GM18502 (cell line): ENCODE measurements around the gene CDIPT.
"Not testable (repeated sequence)": the region's sequence is repeated elsewhere in the genome, so short reads cannot be mapped to it uniquely, and the experiment has no call there.

Source experiments
- ATAC-seq: cut with Tn5 transposase; IDR thresholded peaks from one replicate; pipeline ENCODE4 v1.9.1; 2021; ENCODE audit warnings: mild to moderate bottlenecking; ENCODE audit not compliant: unreplicated experiment, poor library complexity

The CDIPT gene

GRCh38 chr16:29834079-29834478 lies 28.9 kb downstream of the CDIPT start:
- ATAC-seq: no peak

GRCh38 chr16:29833219-29833618 lies 29.8 kb downstream of the CDIPT start:
- not testable (repeated sequence) for ATAC-seq

DNA sequence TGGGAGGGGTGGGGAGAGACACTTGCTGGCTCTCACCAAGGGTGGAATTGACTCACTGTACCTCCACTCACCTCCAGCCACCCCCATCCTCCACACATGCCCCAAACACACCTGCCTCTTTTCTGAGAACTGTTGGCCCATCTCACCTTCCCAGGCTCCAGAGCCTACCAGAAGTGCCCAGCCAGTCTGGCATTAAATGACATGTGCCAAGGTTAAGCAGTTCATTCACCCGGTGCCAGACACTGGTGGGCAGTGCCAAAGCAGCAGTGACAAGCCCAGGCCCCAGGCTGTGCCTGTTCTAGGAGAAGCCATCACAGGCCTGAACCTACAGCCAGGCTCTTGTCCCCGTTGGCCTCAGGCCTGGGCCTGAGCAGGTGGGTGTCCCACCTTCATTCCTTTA lies 31.5 kb downstream of the CDIPT start:
- ATAC-seq: no peak

- no peak for ATAC-seq
Measured at GRCh38 chr16:29830774-29831173, 32.3 kb downstream of the CDIPT start.

DNA sequence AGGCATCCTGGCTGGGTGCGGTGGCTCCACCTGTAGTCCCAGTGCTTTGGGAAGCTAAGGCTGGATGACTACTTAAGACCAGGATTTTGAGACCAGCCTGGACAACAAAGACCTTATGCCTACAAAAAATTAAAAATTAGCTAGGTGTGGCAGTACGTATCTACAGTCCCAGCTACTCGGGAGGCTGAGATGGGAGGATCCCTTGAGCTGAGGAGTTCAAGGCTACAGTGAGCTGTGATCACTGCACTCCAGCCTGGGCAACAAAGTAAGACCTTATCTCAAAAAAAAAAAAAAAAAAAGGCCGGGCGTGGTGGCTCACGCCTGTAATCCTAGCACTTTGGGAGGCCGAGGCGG lies 36.7 kb downstream of the CDIPT start:
- no peak for ATAC-seq

DNA sequence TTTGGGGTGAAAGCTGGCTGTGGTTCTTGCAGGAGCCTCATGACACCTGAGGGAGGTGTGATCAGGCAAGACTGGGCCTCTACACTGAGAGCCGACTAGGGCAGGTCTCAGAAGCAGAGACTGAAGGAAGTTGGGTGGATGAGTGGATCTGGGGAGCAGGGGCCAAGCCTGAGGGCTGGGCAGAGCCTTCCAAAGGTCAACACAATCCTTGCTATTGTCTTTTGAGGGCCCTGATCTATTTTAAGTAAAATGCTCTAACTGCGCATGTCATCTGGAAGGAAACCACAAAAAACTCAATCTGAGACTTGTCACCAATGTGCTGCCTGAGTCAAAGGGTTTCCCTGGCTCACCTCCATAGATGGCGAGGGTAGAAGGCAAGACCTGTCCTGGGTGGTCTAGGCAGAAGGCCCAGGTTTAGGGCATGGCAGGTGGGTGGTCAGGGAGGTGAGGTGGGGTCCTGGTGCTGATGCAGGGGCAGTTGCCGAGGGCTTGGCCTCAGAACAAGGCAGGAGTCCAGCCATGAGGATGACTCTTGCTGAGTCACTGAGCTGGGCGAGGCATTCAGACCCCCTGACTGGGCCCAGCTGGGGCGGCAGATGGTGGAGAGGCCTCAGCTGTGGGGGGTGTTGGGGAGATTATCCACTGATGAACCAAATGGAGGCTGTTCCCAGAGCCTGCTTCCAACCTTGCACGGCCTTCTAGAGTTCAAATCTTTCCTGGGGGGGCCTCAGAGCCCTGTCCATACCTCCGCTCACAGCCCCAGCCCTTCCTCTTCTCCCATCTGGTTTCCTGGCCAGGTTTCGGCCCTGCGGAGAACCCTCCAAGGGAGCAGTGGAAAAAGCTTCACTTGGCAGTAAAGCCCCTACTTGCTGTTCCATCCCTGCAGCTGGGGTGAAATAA lies 37.6 kb downstream of the CDIPT start:
- ATAC-seq: no peak

GRCh38 chr16:29824589-29825144 lies 38.4 kb downstream of the CDIPT start:
- no peak for ATAC-seq

GRCh38 chr16:29821643-29822115 lies 41.3 kb downstream of the CDIPT start:
- ATAC-seq: no peak

DNA sequence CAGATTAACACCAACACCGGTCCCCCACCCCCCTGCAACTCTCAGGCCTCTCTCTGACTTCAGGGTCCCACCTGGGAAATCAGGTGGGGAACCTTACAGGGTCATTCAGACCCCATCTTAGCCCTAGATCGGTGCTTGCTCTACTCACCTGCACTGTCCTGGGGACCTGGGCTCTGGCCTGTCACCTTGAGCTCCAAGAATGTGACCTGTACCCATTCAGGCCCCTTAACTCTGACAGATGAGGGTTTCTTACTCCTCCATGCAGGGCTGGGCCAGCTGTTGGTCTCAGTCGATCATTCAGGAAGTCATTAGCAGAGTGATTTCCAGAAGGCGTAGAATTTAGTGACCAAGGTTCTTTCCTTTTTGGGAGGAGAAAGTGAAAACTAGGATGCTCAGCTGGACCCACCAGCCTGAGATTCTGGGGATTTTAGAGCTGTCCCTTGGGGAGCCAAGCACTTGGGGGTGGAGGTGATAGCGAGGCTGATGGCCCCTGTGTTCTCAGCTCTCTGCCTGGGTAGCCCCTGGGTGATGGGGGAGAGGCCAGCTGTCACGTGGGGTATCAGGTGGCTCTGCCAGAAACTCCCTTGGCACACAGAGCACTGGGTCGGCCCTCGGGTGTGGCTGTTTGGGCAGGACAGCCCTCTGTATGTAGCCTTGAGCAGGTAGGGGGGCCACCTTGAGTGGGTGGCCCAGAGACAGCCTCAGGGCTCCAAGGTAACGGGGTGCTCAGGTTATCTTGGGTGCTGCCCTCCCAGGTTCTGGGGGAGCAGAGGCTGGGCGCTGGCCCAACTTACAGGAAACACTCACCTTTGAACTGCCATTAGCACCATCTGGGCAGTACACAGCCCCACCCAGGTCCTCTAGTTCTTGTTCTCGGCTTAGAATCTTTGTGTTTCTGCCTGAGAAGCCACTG lies 42.0 kb downstream of the CDIPT start:
- ATAC-seq: peak; percentile 54

- peak; percentile 21 for ATAC-seq
Measured at GRCh38 chr16:29820271-29820701, 42.7 kb downstream of the CDIPT start, which contains the start of gene MVP. MVP (plus strand) TSS chr16:29820462; CDS start chr16:29830550, 10,088 bp downstream.

GRCh38 chr16:29819506-29819905 lies 43.5 kb downstream of the CDIPT start:
- ATAC-seq: no peak

DNA sequence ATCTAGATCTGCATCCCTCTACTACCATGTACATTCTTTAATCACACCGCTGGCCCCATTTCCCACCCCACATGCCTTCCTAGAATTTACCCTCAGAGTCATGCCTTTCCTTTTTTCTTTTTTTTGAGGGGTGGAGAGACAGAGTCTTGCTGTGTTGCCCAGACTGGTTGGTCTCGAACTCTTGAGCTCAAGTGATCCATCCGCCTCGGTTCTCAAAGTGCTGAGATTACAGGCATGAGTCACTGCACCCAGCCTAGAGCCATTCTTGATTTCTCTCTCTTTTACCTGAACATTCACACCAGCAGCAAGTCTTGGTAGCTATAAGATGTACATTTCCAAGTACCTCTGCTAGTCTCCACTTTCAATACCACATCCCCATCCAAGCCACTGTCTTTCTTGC lies 44.9 kb downstream of the CDIPT start:
- ATAC-seq: no peak

DNA sequence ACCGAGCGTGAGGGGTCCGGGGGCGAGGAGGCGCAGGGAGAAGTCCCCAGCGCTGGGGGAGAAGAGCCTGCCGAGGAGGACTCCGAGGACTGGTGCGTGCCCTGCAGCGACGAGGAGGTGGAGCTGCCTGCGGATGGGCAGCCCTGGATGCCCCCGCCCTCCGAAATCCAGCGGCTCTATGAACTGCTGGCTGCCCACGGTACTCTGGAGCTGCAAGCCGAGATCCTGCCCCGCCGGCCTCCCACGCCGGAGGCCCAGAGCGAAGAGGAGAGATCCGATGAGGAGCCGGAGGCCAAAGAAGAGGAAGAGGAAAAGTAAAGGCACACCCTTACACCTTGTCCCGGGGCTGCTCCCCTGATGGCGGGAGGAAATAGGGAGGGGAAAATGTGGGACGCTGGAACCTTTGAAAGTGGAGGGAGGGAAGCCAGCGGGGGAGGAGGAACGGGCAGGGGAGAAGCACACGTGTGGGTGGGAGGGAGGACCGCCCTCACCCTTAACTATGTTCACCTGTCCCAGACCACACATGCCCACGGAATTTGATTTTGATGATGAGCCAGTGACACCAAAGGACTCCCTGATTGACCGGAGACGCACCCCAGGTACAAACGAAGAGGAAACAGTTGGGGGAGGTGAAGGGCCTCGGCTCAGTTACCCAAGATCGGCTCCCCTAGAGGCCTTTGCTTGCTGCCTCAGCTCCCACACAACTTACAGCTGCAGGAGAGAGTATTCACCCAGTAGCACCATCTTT lies 46.2 kb downstream of the CDIPT start:
- peak; percentile 13 for ATAC-seq

DNA sequence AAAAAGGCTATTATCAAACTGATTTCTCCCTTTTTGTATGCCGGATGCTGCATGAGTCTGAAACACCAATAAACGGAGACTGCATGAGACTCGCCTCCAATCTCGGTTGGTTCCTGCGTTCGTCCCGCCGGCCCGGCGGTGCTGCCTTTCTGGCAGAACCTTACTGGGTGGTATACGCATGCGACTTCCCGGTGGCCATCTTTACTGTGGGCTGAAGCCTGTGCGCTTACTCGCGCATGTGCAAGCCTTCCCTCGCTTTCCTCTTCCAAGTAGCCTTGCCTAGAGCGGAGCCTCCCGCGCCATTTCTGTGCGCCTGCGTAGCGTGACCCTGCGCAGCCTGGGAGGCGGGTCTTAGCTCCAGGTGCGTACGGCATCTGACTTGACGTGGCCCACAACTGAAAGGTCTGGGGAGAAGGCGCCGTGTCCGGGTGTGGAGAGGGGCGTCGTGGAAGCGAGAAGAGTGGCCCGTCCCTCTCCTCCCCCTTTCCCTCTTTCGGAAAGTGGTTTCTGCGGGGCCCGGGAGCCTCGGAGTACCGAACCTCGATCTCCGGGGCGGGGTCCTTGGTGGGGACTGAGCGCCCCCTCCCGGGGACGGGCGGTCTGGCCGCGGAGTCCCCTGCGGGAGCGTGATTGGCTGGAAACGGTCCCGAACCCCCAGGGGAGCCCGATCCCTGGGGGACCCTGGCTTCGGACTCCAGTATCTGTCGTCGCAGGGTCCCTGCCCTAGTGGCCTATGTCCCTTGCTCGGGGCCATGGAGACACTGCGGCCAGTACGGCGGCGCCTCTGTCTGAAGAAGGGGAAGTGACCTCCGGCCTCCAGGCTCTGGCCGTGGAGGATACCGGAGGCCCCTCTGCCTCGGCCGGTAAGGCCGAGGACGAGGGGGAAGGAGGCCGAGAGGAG lies 47.0 kb downstream of the CDIPT start, which contains the start of gene PAGR1:
Gene PAGR1, plus strand, starts transcription at position 360 of the 901 bp plus-strand sequence. Its CDS starts 374 bp downstream, at position 734.
- ATAC-seq: peak; percentile 58

GRCh38 chr16:29815032-29815721 lies 47.8 kb downstream of the CDIPT start:
- ATAC-seq: no peak

DNA sequence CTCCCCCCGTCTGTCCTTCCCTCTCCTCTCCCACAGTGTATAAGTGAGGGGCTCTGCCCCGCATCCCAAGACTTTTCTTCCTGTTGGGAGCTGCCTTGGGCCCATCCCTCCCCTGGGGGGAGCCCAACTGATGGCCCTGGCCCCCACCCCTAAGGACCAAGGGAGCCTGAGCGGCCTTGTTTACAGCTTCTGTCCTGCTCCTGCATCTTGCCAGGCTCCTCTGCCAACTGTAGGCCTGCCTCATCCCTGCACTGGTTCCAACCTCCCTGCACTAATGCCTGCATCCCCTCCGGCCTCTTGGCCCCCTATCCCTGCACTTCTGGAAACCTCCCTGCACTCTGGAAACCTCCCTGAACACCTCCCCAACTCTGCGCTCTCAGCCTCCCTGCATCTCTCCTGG lies 48.4 kb downstream of the CDIPT start:
- ATAC-seq: no peak

DNA sequence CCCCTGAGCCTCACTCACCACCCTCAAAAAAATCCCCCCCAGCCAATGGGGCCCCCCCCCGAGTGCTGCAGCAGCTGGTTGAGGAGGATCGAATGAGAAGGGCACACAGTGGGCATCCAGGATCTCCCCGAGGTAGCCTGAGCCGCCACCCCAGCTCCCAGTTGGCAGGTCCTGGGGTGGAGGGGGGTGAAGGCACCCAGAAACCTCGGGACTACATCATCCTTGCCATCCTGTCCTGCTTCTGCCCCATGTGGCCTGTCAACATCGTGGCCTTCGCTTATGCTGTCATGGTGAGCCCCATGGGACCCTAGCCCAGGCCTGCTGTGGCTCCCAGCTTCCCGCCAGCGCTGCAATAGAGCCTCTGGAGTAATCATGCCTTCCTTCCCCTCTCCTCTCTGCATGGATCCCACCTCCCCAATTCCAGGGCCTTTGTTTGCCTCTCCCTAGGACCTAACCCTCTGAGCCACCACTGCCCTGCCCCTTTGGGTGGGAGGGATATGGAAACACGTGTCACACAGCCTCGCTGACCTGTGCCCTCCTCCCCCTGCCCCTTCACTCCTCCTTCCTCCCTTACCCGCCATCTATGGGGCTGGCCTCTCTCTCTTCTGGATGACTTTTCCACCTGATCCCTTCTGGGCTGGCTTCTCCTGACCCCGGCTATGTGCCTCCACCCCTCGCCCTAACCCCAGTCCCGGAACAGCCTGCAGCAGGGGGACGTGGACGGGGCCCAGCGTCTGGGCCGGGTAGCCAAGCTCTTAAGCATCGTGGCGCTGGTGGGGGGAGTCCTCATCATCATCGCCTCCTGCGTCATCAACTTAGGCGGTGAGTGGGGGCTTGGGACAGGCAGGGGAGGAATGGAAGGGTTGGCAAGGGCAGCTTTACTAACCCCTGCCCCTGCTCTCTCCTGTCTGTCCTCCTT lies 49.1 kb downstream of the CDIPT start:
- ATAC-seq: no peak
